SK-N-SH (cell line): Measurements from ENCODE around the gene EIF3K. TPM values are rescaled to one million over a fixed set of nuclear protein-coding genes. Genes with fewer than 3 reads are reported as not detected.

Experiments used
- CTCF ChIA-PET: fragments of 300-600, 350-600 bp; formaldehyde crosslinking; extraction: SDS; loops from one replicate; lab custom pipeline; 2021; lab: Yijun Ruan, JAX
- POLR2A ChIA-PET: fragments of 350-600 bp; sonication (Branson Sonifier 250); formaldehyde crosslinking; extraction: SDS; loops from one replicate; lab custom pipeline; 2020; ENCODE audit warnings: antibody characterized with exemption, inconsistent platforms; lab: Yijun Ruan, JAX
- DNase-seq: peaks from one replicate; pipeline ENCODE4 v3.0.0; 2012
- H2AFZ ChIP-seq: fragments of 200-600 bp; sonication (generic); 2 replicates; pipeline ENCODE4 v1.8.1; 2016; ENCODE audit warnings: antibody characterized with exemption, mild to moderate bottlenecking, low read depth
- H3F3A ChIP-seq: fragments of 200-600 bp; sonication (generic); replicated peaks from 2 replicates; pipeline ENCODE3; 2016; ENCODE audit warnings: antibody characterized with exemption, mild to moderate bottlenecking; ENCODE audit not compliant: insufficient read depth
- H3K27ac ChIP-seq, 2 experiments: fragments of 200-500 bp in 1 of 2; fragments of 200-600 bp in 1 of 2; sonication (Bioruptor generic) in 1 of 2; sonication (generic), shearing (Covaris generic) in 1 of 2; 2 replicates each; pipeline versions ENCODE4 v1.5.1 to v1.6.1; 2014 to 2016; ENCODE audit warnings: low read depth in 2 of 2, inconsistent platforms in 1 of 2, low read length in 1 of 2, mild to moderate bottlenecking in 1 of 2, mixed read lengths in 1 of 2
- H3K27me3 ChIP-seq: fragments of 200-600 bp; sonication (generic), shearing (Covaris generic); 2 replicates; pipeline ENCODE4 v1.6.1; 2016; ENCODE audit warnings: mixed run types; ENCODE audit not compliant: insufficient read depth
- H3K36me3 ChIP-seq, 2 experiments: fragments of 200-500 bp in 1 of 2; fragments of 200-600 bp in 1 of 2; sonication (Bioruptor generic) in 1 of 2; sonication (generic) in 1 of 2; replicated peaks in 1 of 2; 2 replicates each; pipeline versions ENCODE3 to v1.5.1; 2014 to 2016; ENCODE audit warnings: low read length in 1 of 2, mild to moderate bottlenecking in 1 of 2; ENCODE audit not compliant: insufficient read depth in 2 of 2, control insufficient read depth in 1 of 2
- H3K4me1 ChIP-seq, 2 experiments: fragments of 200-500 bp in 1 of 2; fragments of 200-600 bp in 1 of 2; sonication (Bioruptor generic) in 1 of 2; sonication (generic), shearing (Covaris generic) in 1 of 2; 2 replicates each; pipeline versions ENCODE4 v1.5.1 to v1.6.1; 2014 to 2016; ENCODE audit warnings: low read depth in 1 of 2, low read length in 1 of 2, mixed run types in 1 of 2; ENCODE audit not compliant: insufficient read depth in 2 of 2, control insufficient read depth in 1 of 2
- H3K4me2 ChIP-seq: fragments of 200-600 bp; sonication (generic), shearing (Covaris generic); 2 replicates; pipeline ENCODE4 v1.6.1; 2017; ENCODE audit warnings: mixed run types
- H3K4me3 ChIP-seq, 2 experiments: fragments of 200-500 bp in 1 of 2; fragments of 200-600 bp in 1 of 2; sonication (Bioruptor generic) in 1 of 2; sonication (generic), shearing (Covaris generic) in 1 of 2; 2 replicates each; pipeline versions ENCODE4 v1.5.1 to v1.8.1; 2014 to 2016; ENCODE audit warnings: low read depth in 2 of 2, inconsistent platforms in 1 of 2, low read length in 1 of 2, mild to moderate bottlenecking in 1 of 2, mixed read lengths in 1 of 2, moderate library complexity in 1 of 2
- H3K79me2 ChIP-seq: fragments of 200-600 bp; sonication (generic); 2 replicates; pipeline ENCODE4 v1.8.1; 2017; ENCODE audit warnings: mild to moderate bottlenecking; ENCODE audit not compliant: insufficient read depth
- H3K9ac ChIP-seq: fragments of 200-600 bp; sonication (generic); 2 replicates; pipeline ENCODE4 v1.6.1; 2017; ENCODE audit warnings: mixed run types
- H3K9me2 ChIP-seq: fragments of 200-600 bp; sonication (generic); 2 replicates; pipeline ENCODE4 v1.6.1; 2017; ENCODE audit warnings: mixed run types
- H3K9me3 ChIP-seq: fragments of 200-600 bp; sonication (generic); 2 replicates; pipeline ENCODE4 v1.6.1; 2017; ENCODE audit warnings: mixed run types, mild to moderate bottlenecking, moderate library complexity
- H4K20me1 ChIP-seq: fragments of 200-600 bp; sonication (generic); 2 replicates; pipeline ENCODE4 v1.6.1; 2017; ENCODE audit warnings: mild to moderate bottlenecking, mixed run types; ENCODE audit not compliant: insufficient read depth
- CTCF ChIP-seq: fragments of 200-600 bp; sonication (generic); IDR thresholded peaks from 2 replicates; pipeline ENCODE4 v1.6.1; 2017; ENCODE audit warnings: antibody characterized with exemption, mild to moderate bottlenecking, moderate library complexity
- ELF1 ChIP-seq: IDR thresholded peaks from 2 replicates; pipeline ENCODE4 v1.4.0; 2012
- EP300 ChIP-seq, 2 experiments: IDR thresholded peaks; 2 replicates each; pipeline versions ENCODE4 v1.4.0 to v1.6.1; 2012; ENCODE audit warnings: borderline replicate concordance in 1 of 2, low read depth in 1 of 2, low read length in 1 of 2
- EZH2phosphoT487 ChIP-seq: fragments of 200-600 bp; sonication (generic); IDR thresholded peaks from 2 replicates; pipeline ENCODE4 v1.6.1; 2017; ENCODE audit warnings: low read depth, mixed run types, mild to moderate bottlenecking, antibody characterized with exemption, moderate library complexity, borderline replicate concordance
- FOSL2 ChIP-seq: IDR thresholded peaks from 2 replicates; pipeline ENCODE4 v1.4.0; 2012; ENCODE audit warnings: low read depth, mild to moderate bottlenecking, moderate library complexity, borderline replicate concordance
- FOXJ3 ChIP-seq: sonication (generic); formaldehyde crosslinking; IDR thresholded peaks from 2 replicates; pipeline ENCODE4 v1.5.1; 2020; ENCODE audit warnings: mild to moderate bottlenecking, missing genetic modification reagents
- FOXM1 ChIP-seq: IDR thresholded peaks from 2 replicates; pipeline ENCODE4 v1.4.0; 2012; ENCODE audit warnings: low read depth, mild to moderate bottlenecking
- GATA2 ChIP-seq: sonication (generic); formaldehyde crosslinking; IDR thresholded peaks from 2 replicates; pipeline ENCODE4 v1.5.0; 2020; ENCODE audit warnings: mild to moderate bottlenecking, missing genetic modification reagents
- IRF3 ChIP-seq: fragments of 150-350 bp; IDR thresholded peaks from 2 replicates; pipeline ENCODE4 v1.6.1; 2016; ENCODE audit warnings: mild to moderate bottlenecking, low read depth, low read length
- MXI1 ChIP-seq: IDR thresholded peaks from 2 replicates; pipeline ENCODE4 v1.6.1; 2012; ENCODE audit warnings: mild to moderate bottlenecking, low read depth, low read length, improper control_type of control experiment
- NFIC ChIP-seq: IDR thresholded peaks from 2 replicates; pipeline ENCODE4 v1.4.0; 2012; ENCODE audit warnings: borderline replicate concordance
- PBX3 ChIP-seq: IDR thresholded peaks from 2 replicates; pipeline ENCODE4; 2012
- RAD21 ChIP-seq: IDR thresholded peaks from 2 replicates; pipeline ENCODE4 v1.6.1; 2012; ENCODE audit warnings: mild to moderate bottlenecking, low read length
- REST ChIP-seq: IDR thresholded peaks from 2 replicates; pipeline ENCODE4 v1.6.1; 2012; ENCODE audit warnings: mild to moderate bottlenecking, low read depth, low read length, moderate library complexity
- RXRA ChIP-seq: IDR thresholded peaks from 2 replicates; pipeline ENCODE4 v1.4.0; 2012; ENCODE audit warnings: low read depth, mild to moderate bottlenecking, borderline replicate concordance
- TCF12 ChIP-seq: IDR thresholded peaks from 2 replicates; pipeline ENCODE4 v1.4.0; 2012
- TEAD4 ChIP-seq: IDR thresholded peaks from 2 replicates; pipeline ENCODE4 v1.4.0; 2012; ENCODE audit warnings: mild to moderate bottlenecking, borderline replicate concordance; ENCODE audit not compliant: insufficient read depth
- USF1 ChIP-seq: IDR thresholded peaks from 2 replicates; pipeline ENCODE4 v1.4.0; 2012; ENCODE audit warnings: low read depth, borderline replicate concordance
- WGBS: methylation state at CpG from one replicate; pipeline ENCODE4 v1.1.6; 2017; ENCODE audit warnings: low lambda C conversion rate; 5-methylcytosine and 5-hydroxymethylcytosine counted together
- polyA plus RNA-seq, 3 experiments: library from polyadenylated mRNA; depleted of rRNA; stranded (reverse); fragments of >200 nt; gene quantifications; 2 replicates each; pipeline ENCODE4 v1.2.3, GENCODE V29; 2012

The EIF3K gene
- polyA plus RNA-seq, 1 of the 3 experiments (the other 2 are of a cell fraction): 484 TPM

- H3F3A ChIP-seq: peaks cover 3% of the 10 kb centered on the region
- peaks cover 0 to 3% of the 10 kb centered on the region in 2 experiments; a peak in 1 of 4 replicates for H3K4me1 ChIP-seq
- H3K9me3 ChIP-seq: no peaks in the 10 kb centered on the region
- H3K27ac ChIP-seq: no peak overlapping the region
- TF ChIP-seq FOSL2 (no peak), CTCF (no peak), EP300 (IDR thresholded peaks at IDR 0.05; ENCODE audit: borderline replicate concordance in 1 of 2, low read depth in 1 of 2, low read length in 1 of 2) (no peak), IRF3 (no peak), GATA2 (CRISPR knock-in tag) (no peak), FOXM1 (no peak), EZH2phosphoT487 (no peak), TEAD4 (no peak), MXI1 (no peak), PBX3 (no peak), ELF1 (no peak)
- H3K9me2 ChIP-seq: no peaks in the 10 kb centered on the region
- no peak overlapping the region for H2AFZ ChIP-seq
- H3K27me3 ChIP-seq: no peaks in the 10 kb centered on the region
- 78% methylated on average over 8 of the region's 9 CpGs for WGBS
- POLR2A ChIA-PET: interaction anchor here (0.7 kb wide), 1 partner anchor 79 kb away, joined by 3 read pairs; no protein-coding TSS in a partner anchor
- H3K9ac ChIP-seq: no peak overlapping the region
- no peak for DNase-seq
- H4K20me1 ChIP-seq: no peaks in the 10 kb centered on the region
- H3K4me3 ChIP-seq: no peak overlapping the region
- CTCF ChIA-PET: interaction anchor here (0.7 kb wide), 1 partner anchor 239 kb away, joined by 3 read pairs; the partner anchor contains the start of gene FAM98C
- H3K4me2 ChIP-seq: no peak overlapping the region
- H3K79me2 ChIP-seq: no peaks in the 10 kb centered on the region
- H3K36me3 ChIP-seq: no peaks in the 10 kb centered on the region
These were observed 23.2 kb downstream of the EIF3K start for GRCh38 chr19:38642176-38642575.

- H3K79me2 ChIP-seq: peaks cover 22% of the 10 kb centered on the region
- CTCF ChIA-PET: interaction anchor here (1.0 to 5.1 kb wide), 2 partner anchors 9 to 286 kb away, joined by 4 to 40 read pairs; partner anchors contain the start of genes MRPS12 and SARS2
- no peak overlapping the region for H3K4me2 ChIP-seq
- H3K4me1 ChIP-seq: peaks cover 3 to 7% of the 10 kb centered on the region in 2 experiments; a peak in 1 of 4 replicates
- no peaks in the 10 kb centered on the region for H3K9me3 ChIP-seq
- no peak overlapping the region for H3K27ac ChIP-seq
- no peak overlapping the region for H2AFZ ChIP-seq
- no peaks in the 10 kb centered on the region for H3K9me2 ChIP-seq
- peaks cover 11% of the 10 kb centered on the region for H4K20me1 ChIP-seq
- H3K27me3 ChIP-seq: no peaks in the 10 kb centered on the region
- H3F3A ChIP-seq: peaks cover 5% of the 10 kb centered on the region
- H3K9ac ChIP-seq: no peak overlapping the region
- no peak overlapping the region for H3K4me3 ChIP-seq
- POLR2A ChIA-PET: no interaction called here
- DNase-seq: no peak
- H3K36me3 ChIP-seq: no peaks in the 10 kb centered on the region
- 89% methylated on average over 8 of the region's 8 CpGs for WGBS
- TF ChIP-seq USF1 (no peak), FOXM1 (no peak), IRF3 (no peak), NFIC (no peak), RAD21 (no peak), FOXJ3 (no peak), ELF1 (no peak), RXRA (no peak), TCF12 (no peak), REST (no peak)
These were observed 25.7 kb downstream of the EIF3K start for GRCh38 chr19:38644719-38645118.
